Stimulated activated CD4-positive, alpha-beta T cell treated with anti-CD3 and anti-CD28 coated beads, Interleukin-15, amount 100 ng/mL, for 48 hours (primary cell): ENCODE measurements around the gene KCNC2.
A peak's percentile ranks its signal among the peaks of the same experiment; 100 is the strongest.
"Not testable (repeated sequence)": the region's sequence is repeated elsewhere in the genome, so short reads cannot be mapped to it uniquely, and the experiment has no call there.

Experiments
- DNase-seq, 2 donors: peaks; one replicate each; pipeline ENCODE4 v3.0.0-alpha.2; 2020; ENCODE audit warnings: low read depth in 2 of 2

KCNC2 gene

DNA sequence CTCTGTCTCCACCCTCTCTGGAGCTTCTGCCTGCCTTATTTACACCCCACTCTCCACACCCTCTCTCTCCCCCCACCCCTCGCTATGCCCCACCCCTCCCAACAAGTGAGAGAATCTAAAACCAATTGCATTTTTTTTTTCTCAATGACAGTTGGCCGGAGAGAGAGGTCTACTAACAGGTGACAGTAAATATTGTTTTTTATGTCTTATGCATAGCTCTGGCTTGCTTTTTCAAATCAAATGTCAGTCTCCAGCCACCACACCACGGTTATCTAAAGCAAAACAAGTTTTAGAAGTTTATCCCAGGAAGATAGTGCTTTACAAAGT is at the start of gene KCNC2:
Gene KCNC2, minus strand, starts transcription at position 28 of the 327 bp plus-strand sequence.
- no peak for DNase-seq

DNA sequence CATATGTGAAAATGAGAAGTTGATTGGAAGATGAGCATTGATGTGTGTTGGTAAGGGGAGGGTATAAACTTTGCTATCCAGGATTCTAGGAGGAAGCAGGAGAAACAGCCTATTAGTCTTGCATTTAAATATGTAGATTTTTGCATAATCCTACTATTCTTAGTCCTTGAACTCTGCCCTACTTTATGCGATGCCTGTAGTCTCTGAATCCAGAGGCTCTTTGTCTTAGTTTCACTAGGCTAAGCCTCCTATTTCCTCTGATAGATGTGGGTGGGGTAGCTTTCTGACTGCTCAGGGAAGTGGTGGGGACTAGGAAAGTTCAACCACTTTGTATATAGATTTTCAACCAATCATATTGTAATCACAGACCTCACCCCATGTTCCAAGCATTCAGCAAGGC is 49.5 kb upstream of the KCNC2 start:
- no peak for DNase-seq

DNA sequence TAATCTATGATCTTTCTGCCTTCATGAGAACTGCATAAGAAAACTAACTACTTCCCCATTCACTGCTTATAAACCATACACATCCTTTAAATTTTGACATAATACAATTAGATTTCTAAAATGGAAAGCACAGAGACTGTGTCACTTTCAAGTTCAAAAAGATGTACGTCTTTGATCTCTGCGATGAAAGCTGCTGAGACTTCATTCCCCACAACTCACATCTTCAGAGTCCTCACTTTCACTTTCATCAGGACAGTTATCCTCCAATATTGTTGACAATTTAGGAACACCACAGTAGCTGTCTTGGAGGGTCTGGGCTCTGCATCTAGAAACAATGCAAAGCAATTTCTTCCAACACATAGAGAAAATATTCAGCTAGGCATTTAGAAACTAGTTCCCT is 47.9 kb upstream of the KCNC2 start:
- no peak for DNase-seq

DNA sequence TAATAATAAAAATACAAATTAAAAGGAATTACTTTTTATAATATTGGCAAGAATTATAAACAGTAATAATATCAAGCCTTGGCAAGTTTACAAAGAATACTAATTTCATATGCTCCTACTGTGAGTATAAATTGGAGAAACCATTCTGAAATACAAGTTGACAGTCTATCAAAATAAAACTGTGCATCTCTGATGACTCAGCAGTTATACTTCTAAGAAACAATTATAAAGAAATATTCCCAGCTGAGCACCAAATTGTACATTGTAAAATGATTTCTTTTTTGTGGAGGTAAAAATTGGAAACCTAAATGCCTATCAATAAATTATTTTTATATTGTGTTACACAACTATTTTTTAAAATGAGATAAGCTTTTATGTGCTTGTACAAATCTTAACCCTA is 35.5 kb upstream of the KCNC2 start:
- no peak for DNase-seq

DNA sequence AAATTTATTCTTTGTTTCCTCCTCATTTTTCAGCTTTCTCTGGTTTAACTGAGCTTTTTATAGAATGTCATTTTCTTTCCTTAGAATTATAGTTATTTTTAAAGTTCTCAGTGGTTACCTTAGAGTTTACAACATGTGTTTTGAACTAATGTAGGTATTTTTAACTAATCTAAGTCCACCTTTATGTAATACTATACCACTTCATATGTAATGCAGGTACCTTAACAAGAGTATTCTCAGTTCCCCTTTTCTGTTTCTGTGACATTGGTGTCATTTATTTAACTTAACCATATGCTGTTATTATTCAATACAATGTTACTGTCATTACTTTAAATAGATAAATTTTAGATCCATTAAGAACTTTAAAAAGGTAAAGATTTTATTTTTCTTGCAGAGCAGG is 30.3 kb upstream of the KCNC2 start:
- no peak for DNase-seq

DNA sequence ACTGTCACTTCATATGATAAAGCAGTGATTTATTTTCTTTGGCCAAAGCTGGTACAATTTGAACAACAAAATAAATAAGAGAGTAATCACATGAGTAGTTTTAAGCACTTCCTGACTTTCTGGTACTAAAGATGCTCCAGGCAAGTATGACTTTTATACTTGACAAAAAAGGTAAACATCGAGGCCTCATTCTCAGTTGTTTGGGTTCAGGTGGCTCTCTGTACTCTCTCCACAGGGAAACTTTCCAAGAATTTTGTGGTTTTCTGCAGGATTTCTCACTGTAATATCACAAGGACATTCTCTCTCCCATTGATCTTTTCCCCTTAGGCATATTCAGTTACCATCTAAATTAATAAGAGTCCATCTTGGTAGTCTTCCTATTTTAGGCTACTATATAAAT is 26.6 kb upstream of the KCNC2 start:
- no peak for DNase-seq

DNA sequence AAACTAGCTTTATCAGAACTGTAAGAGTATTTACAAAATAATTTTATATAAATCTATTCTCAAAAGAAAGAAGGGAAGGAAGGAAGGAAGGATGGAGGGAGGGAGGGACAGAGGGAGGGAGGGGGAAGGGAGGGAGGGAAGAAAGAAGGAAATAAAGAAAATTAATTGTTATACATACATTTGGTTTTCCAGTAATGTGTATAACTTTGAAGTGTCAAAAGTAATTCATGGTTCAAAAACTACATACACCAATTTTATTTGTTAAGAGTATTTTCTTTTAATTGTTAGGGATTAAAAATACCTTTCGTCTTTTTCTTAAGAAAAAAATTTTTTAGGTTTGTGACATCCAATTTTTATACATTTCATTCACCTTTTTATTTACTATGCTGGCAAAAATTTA is 17.5 kb upstream of the KCNC2 start:
- DNase-seq, result no peak

DNA sequence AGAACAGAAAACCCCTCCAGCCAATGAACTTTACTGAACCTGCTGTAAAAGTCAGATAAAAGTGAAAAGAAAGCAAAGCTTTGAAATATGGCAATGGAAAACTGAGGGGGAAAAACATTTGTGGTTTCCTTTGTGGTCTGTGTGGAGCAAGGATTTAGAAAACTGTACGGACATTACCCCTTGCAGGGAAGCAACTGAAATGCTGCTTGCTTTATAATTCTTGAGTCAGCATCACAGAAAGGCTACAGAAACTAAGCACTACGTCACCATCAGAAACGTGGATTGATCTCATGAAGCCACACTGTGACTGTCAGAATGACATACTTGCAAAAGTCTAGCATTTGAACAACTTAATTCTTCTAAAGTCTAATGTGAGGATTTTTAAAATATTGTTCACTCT is 2.4 kb upstream of the KCNC2 start:
- DNase-seq, result no peak

DNA sequence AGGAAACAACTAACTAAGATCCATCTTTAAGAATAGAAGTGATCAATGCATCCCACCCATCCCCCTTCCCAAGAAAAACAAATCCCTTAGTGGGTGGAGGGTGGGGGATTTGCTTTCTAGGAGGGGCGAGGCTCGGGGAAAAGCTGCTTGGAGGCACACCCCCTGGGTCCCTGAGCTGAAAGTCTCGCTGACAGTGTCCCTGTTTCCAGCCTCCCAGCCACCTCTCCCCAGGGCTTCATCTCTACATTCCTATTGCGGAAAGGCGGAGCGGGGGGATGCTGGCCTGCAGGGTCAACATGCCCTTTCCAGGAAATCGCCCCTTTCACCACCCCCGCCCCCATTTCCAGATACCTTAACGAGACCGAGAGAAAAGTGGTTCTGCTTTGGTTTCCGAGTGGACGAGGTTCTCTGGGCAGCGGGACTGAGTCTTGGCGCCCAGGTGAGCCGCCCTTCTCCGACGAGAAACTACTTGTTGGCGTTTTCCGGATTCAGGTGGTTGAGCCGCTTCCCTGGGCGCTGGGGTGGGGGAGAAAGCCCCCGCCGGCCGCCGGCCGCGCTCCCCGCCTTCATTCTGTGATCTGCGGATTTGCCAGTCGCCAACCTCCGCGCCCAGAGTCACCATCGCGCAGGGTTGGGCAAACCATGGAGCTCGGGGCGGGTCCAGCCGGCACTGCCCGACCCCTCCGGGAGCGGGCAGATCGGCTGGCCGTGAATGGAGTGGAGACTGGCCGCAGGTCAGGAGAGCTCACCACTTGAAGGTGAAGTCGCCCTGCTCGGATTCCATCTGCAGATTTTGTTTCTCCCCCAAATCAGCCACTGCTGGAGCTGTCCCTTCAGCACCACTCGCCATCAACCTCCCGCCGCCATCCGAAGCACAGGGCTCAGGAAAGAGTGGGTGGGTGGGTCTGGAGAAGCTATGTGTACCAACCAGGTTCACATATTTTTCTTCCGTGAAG is 505 bp downstream of the KCNC2 start:
- peak in 1 of 2 donors; percentile 2 for DNase-seq

DNA sequence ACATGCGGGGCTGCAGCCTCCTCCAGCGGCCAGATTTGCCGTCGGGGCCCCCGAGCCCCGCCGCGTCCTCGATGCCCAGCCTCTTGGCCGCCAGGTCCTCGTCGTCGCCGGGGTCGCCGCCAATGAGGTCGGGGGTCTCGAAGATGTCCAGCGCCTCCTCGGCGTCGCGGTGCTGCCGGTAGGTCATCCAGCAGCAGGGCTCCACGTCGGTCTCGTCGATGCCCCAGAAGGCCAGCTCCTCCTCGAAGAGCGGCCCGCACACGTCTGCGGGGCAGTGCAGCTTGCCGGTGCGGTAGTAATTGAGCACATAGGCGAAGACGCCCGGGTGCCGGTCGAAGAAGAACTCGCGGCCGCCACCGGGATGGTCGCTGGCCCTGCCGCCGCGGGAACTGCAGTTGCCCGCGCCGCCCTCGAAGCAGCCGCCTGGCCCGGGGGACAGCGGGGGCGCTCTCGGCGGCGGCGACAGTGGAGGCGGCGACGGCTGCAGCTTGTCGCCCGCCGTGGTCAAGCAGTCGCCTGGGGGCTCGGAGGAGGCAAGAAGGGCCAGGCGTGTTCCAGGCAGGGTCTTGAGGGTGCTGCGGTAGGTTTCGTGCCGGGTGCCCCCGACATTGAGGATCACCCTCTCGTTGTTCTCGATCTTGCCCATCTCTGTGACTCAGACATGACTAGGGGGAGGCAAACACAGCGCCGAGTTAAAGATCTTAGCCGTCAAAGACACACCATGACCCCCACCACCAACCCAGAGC is 2.1 kb downstream of the KCNC2 start:
- DNase-seq, result no peak

DNA sequence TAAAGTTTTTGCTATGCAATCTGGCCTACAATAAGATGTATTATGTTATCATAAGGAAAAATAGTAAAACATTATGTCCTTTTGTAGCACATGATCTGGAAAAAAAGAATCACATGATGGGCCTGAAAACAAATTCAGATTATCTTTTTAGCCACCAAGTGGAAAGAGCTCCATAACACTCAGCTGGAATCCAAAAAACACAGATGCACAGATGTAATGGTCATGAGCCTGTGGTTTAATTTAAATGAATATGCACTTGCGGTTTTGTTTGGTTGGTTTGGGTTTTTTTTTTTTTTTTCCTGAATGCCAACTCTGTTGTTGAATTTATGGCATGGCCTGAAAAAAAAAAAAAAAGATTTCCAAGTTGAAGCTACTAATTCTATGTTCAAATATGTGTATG is 4.1 kb downstream of the KCNC2 start:
- DNase-seq, result no peak

DNA sequence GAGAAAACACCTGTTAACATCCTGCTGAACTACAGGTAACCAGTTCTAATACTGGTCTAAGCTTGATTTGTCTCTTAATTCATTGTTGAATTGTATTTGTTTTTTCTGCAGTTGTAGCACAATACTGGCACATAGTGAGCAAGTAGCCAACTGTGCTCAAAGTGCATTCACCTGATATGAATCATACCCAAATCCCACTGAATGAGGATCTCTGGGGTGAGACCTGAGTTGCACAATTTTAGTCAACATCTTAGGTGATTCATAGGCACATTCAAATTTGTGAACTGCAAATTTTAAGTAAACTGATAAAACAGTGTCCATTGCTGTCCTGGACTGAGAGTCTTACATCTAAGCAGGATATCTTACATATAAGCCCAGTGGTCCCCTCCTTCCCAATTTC is 12.8 kb downstream of the KCNC2 start:
- DNase-seq, result no peak

DNA sequence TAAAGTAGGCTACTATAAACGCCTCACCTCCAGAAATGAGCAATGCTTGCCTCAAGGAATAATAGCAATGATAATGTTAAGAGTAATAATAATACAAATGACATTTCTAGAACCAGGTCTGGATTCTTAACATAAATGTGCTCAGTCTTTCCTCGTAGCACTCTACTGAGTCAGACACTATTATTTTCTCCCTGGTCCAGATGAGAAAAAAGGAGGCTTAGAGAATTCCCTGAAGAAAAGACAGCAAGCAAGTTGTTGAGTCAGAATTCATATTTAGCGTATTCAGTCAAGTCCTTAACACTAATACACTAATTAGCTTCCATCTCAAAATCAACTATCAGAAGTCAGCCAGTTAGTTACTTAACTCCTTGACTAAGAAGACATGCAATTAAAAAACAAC is 13.2 kb downstream of the KCNC2 start:
- no peak for DNase-seq

DNA sequence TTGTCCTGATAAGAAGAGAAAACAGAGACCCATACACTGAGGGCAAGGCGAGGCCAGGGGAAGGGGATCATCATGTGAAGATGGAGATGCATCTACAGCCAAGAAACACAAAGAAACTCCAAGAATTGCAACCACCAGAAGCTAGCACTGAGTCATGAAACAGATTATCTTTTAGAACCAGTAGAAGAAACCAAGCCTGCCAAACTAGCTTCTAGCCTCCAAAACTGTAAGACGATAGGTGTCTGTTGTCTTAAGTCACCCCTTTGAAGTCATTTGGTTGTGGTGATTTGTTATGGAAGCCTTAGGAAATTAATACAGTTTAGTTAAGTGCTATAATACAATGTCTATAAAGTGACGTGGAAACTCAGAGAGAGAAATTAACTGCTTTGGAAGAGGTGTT is 15.4 kb downstream of the KCNC2 start:
- no peak for DNase-seq

DNA sequence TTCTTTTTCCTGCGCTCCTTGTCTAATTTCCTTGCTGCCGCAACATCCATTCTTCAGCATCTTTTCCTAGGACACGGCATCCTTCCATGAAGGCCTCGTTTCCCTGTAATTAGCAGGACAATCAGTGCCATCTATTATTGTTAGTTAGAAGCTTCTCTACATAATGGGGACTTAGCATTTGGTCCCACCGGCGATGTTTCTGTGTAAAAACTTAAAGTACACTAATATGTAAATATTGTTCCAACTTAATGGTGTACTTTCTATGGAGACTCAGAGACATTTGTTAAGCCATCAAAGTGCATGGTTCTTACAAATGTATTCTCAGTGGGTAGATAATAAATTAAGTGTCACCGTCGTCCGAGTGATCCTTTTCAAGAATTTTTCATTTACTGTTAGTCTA is 17.4 kb downstream of the KCNC2 start:
- DNase-seq, result no peak

DNA sequence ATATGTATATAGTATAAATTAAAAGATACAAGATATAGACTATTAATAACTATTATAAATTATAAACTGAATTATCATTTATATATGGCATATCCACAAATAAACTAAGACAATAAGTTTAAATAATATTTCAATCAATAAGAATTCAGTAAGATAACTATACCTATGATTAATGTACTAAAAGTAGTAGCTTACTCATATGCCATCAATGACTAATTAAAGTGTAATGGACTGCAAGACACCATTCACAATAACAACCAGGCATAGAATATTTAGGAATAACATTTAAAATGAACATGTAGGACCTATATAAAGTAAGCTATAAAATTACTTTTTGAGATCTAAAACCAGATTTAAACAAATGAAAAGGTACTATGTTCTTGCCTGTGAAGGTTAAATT is 18.8 kb downstream of the KCNC2 start:
- DNase-seq, result no peak

DNA sequence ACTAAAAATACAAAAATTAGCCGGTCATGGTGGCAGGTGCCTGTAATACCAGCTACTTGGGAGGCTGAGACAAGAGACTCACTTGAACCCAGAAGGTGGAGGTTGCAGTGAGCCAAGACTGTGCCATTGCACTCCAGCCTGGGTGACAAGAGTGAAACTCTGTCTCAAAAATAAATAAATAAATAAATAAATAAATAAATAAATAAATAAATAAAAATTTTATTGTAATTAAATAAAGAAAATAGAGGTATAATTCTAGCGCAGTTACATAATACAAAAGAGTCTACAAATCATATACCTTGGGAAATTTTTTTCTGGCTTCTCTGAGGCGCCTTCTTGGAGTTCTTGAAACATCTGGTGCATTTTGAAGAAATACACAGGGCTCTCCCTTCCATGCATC is 23.8 kb downstream of the KCNC2 start:
- not testable (repeated sequence) for DNase-seq

DNA sequence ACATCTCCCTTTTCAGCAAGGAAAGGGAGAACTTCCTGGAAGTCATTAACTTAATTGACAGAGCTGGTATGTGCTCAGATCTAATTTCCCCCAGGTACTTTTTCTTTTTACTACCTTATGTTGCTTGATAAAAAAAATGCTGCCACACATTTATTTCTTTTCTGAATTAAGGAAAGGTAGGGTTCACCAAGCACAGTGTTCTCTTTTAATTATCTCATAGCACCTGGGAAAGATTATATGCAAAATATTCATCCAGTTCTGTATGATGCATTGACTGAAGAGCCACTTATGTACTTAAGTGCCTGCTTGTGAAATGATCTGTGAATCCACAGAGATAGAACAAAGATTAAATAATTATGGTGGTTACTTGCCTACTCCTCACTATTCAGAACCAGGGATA is 25.1 kb downstream of the KCNC2 start:
- no peak for DNase-seq

DNA sequence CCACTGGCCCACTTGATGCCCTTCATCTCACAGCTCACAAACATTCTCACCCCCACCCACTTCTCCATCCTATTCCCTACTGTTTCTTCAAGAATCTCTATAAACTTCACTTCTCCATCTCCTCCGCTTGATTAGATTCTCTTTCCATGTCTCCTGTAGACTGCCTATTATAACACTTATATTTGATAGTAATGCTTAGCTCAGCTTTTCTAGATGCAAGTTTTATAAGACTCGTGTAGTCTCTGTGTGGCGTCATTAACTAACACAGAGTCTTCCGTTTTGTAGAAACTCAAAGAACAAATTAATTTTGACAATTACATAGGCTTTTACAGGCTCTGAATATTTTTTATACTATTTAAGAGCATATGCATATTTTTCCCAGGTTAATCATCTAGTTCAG is 25.7 kb downstream of the KCNC2 start:
- DNase-seq, result no peak

DNA sequence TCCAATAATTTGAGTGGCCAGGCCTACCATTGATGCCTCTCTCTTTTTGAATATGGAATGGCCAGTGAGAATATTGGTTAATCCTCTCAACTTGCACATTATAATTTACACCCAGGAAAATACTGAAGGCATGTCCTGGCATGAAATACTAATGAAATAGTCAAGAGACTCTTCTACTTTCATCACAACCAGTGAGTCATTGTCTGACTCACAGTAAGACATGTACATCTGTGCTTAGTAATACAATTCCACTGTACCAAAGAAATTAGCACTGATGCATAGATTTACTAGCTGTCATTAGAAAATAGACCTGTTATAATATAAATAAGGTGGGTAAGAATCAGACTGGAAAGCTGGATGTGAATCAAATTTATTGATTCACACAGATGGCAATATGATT is 31.6 kb downstream of the KCNC2 start:
- no peak for DNase-seq

DNA sequence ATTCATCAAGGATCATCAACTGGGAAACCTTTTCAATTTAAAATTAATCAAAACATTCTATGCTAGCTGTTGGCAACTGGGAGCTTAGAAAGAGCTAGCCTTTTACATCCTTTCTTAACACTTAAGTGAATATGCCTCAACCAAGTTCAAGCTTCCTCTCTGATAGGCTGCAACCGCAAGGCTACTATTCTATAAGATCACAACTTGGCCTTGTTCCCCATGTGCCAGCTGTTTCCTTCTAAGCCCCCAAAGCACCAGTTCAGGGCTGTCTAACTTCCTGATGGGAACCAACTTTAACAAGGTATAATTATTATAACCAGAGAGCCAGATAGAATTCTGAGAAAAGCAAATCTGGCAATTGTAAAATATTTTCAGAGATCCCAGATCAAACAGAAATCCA is 37.0 kb downstream of the KCNC2 start:
- no peak for DNase-seq

DNA sequence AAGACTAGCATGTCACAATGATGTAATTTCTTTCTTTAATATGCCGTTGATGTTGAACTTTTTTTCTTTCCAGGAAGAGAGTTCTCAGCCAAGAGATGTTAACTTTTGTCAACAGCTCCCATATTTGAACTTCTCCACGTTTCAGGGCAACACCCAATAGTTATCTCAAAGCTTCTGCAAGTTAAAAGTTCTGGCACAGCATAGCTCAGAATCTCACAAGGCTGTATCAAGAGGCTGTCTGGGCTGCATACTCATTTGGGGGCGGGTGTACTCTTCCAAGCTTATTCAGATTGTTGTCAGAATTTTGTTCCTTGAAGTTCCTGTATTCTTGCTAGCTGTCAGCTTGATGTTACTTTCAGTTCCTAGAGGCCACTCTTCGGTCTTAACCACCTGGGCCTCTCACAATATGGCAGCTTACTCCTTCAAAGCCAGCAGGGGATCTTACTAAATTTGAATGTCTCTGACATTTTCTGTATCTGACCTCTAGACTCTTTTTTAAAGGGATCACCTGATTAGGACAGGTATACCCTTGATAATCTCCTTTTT is 38.9 kb downstream of the KCNC2 start:
- no peak for DNase-seq

DNA sequence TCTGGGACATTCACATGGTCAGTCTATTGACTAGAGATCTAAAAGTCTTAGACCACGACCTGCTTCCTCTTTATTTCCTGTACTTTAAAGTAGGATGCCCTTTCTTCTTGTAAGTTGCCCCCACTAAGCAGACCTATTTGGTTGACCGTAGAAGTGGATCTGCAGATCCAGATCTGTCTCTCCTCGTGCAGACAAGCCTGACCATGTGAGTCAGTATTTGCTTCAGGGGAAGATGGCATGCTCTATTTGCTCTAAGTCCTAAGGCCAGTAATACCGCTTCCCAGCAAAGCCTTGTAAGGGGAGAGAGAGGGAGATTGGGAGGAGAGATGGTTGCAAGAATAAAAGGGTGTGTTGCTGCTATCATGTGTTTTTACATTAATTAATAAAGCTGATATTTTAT is 46.8 kb downstream of the KCNC2 start:
- DNase-seq, result no peak
